GM21360 (cell line): ENCODE data around the gene SLC25A25.

Source experiments
- ATAC-seq: cut with Tn5 transposase; IDR thresholded peaks from one replicate; pipeline ENCODE4 v1.9.1; 2021; ENCODE audit warnings: mild to moderate bottlenecking, moderate library complexity; ENCODE audit not compliant: unreplicated experiment

Gene SLC25A25

DNA sequence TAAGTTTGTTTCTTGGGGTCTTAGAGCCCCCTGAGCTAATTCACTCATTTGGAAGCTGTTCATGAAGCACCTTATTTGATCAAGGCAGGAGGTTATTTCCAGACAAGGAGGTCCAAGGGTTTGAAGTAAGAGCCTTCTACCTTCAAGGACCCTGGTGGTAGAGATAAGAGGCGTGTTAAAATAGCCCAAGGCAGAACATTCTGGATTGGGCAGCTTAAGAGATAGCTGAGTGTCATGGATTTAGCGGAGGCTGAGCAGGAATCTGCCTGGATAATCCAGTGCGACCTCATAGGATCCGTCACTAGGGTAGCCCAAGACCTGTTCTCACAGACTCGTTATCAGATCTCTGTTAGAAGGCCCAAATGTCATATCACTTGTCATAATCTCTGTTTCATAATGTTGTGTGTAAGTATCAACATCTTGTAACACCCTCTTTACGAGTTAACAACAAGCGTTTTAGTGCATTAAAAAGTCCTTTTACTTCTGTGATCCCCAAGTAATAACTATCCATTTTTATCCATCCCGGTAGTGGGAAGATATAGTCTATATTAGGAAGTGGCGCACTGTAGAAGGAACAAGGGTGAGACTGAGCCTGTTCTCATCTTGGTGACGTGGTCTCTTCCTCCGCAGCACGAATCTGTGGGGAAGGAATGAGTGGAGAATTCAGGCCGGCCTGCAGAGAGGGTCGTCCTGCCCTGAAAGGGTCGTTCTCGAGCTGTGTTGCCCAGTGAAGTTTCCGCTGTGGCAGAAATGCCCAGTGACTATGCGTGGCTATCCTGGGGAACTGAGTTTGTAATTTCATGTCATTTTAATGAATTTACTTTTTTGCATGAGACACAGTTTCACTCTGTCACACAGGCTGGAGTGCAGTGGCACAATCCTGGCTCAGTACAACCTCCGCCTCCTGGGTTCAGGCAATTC lies 28.8 kb downstream of the SLC25A25 start:
- ATAC-seq, result no peak

DNA sequence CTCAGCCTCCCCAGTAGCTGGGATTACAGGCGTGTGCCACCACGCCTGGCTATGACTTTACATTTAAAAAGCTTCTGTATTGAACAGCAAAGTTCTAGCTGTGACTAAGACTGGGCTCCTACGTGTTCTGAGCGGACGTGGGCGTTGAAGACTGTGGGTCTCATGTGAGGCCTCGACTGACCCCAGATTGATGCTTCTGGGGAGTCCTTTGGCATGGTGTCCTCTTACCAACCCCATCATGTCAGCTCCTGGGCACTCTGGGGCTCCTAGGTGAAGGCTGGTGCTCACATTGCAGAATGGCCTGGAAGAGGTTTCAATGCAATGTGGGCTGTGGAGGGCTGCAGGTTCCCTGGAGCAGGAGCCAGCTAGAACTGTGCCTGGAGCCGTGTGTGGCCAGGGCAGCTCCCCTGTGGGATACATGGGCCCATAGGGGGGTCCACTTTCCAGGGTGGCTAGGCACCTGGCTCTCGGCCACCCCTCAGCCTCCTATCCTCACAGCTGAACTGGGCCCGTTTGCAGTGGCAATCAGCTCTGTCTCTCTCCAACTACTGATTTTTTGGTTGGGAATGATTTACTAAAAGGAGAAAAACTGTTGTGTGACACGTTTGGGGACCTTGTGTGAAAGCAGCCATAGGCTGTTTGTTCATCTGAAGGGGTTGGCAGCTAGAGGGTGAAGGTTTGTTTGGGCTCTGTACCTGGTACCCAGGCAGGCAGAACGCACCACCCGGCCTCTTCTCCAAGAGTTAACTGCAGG lies 29.7 kb downstream of the SLC25A25 start:
- no peak for ATAC-seq

DNA sequence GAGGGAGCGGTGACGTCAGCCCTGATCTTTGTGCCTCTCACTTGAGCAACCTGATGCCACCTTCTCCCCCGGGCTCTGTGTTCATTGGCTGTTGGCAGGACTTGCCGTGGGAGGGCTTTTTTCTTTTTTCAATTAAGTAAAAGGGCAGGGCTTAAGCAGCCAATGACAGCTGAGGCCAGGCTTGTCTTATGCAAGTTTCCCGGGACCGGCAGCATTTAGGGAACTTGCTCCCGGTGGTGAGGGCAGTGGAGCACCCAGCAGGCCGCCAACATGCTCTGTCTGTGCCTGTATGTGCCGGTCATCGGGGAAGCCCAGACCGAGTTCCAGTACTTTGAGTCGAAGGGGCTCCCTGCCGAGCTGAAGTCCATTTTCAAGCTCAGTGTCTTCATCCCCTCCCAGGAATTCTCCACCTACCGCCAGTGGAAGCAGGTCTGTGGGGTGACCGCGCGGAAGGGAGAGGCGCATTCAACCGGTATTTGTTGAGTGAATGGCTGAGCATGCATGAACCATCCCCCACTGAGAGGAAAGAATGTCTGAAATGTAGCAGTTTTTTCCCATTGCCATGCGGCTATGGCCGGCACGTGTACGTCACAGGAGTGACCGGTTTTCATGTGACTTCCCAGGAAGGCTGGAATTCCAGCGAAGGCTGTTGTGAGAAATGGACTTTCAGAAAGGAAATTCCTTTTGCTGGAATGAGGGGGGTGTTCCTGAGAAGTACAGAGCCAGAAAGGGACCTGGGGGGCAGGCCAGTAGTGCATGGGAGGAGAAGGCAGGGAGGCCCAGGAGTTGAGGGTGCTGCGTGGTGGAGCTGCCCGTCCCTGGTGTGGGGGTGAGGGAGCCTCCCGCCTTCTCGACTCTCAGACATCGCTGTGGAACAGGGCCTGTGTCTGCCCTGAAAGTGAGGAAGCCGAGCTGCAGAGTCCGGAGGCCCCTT lies 30.5 kb downstream of the SLC25A25 start:
- no peak for ATAC-seq

DNA sequence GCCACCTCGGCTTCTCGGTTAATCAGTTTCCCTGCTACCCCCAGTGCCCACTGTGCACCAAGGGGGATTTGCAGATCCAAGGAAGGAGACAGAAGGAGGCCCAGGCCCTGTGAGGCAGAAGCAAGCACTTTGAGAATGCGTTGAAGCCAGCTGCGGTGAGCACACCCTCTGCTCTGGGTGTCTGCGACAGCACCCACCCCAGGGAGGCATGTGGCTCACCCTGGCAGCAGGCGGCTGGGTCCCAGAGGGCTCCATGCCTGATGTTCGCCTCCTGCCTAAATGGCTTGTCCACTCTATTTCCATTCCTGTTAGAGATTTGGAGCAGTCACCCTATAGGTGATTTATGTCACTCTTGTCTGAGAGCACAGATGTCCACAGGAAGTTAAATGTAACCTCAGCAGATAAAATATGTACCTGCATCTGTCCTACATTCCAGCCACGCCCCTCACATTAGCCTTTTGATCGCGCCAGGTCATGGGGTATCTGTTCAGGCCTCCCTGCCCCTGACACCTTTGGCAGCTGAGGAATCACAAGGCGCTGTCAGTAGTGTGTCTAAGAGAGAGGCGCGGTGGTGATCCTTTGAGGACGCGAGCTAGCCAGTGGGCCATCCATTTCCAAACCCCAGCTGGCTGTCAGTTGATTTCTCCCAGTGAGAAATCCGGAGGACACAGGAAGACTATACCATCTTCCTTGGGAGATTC lies 31.3 kb downstream of the SLC25A25 start:
- ATAC-seq, result no peak

DNA sequence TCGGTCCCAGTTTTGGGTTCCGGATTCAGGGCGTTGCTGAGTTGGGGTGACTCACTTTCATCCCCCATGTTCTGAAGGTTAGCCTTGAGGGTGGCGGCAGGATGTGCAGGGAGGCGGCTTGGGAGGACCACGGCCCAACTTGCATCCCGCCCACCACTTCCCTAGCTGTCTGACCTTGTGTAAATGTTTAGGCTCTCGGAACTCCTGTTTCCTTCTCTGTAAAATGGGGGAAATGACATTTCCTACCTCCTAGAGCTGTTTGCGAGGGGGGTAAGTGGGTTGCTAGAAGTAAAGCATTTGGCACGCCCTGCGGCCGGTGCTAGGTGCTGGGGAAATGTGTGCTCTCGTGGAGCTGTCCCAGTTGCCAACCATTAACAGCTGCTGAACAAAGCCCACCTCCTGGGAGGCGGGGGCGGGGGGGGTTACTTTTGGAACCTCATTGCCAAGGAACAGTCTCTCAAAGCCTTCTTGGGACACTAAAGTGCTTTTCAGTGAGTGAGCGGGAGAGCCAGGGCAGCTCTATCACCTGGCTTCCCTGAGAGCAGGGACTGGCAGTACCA lies 32.0 kb downstream of the SLC25A25 start:
- ATAC-seq, result no peak

DNA sequence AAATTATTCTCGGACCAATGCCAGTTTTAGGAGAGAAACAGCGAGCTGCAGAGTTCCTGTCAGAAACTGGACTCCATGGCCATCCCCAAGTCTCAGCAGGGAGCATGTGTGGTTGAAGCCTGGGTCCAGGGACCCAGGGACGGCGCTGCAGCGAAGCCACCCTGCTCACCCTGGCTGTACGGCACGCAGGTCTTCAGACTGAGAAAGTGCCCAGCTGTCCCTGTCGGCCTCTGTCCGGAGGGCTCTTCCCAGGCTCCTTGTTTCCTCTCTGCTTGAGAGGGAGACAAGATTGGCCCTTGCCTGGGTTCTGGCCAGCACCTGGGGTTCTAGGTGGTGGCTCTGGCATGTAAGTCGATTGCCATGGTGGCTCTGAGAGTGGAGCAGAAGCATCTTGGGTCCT lies 32.5 kb downstream of the SLC25A25 start:
- ATAC-seq, result no peak

DNA sequence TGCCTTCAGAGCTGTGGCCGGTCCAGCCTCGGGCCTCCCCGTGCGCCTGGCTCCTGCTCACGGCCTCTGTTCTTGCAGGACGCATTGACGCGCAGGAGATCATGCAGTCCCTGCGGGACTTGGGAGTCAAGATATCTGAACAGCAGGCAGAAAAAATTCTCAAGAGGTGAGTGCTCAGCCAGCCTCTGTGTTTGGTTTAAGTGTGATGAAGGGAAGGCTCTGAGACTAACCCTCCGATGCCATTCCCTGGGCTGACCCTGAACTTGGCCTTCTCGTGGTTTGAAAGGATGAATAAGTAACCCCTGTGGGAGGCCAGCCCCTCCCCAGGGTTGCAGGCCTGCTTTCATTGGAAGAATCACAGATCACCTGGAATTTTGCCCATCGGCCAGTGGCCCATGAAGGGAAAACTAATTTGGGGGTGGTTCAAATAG lies 33.2 kb downstream of the SLC25A25 start:
- no peak for ATAC-seq

DNA sequence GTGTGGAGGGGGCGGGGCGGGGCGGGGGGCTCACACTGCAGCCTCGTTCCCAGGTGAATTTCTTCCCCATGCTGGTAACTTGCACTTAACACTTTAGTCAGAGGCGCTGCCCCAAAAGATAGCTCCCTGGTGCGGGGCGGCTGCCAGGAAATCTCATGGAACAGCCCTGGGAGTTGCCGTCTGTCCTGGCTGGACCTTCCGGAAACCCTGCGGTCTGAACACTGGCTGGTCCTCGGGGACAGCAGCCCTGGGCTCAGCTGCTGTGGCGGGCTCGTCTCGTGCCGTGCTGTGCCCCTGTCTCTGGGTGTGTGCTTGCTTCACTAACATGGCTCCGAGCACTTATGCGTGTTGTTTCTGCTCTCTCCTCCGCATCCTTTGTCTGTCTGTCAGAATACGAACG lies 33.7 kb downstream of the SLC25A25 start:
- ATAC-seq, result no peak

DNA sequence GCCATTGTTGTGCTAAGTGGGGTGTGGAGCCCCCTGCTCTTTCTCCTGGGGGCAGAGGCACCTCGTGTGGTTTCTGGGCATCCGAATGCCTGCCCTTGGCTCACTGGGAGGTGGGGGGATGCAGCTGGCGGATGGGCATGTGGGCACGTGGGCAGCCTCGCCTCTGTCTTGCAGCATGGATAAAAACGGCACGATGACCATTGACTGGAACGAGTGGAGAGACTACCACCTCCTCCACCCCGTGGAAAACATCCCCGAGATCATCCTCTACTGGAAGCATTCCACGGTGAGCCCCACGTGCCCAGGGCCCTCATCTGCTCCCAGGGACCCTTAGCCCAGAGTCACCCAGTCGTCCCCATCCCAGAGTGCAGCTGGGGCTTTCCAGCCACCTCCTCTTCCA lies 34.2 kb downstream of the SLC25A25 start:
- ATAC-seq, result no peak

DNA sequence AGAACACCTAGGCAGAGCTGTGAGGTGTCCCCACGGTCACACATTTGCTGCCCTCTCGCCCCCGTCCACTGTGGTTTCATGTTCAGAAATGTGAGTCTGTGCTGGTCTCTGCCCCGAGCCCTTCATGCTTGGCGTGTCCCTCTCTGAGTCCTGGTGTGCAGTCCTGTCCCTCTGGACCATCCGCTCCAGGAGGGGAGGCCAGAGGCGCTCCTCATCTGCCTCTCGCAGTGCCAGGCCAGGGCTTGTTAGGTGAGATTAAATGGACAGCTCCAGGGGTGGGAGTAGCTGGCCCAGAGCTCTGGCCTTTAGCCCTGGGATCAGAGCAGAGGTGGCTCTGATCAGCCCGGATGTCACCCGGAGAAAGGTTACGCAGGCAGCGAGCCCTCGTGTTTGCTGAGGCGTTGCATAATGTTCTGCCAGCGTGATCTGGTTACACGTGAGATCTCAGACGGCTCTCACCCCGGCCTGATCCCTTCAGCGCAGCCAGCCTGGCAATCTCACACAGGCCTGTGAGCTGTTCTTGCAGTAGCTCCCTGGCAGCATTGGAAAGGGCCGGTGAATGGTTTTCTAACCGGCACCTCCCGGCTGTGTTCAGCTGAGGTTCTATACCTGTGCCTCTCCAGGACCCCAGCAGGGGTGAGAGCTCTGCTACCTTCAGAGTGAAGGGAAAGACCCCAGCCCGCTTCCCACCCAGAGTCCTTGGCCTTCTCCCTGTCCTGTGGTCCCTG lies 35.0 kb downstream of the SLC25A25 start:
- no peak for ATAC-seq

DNA sequence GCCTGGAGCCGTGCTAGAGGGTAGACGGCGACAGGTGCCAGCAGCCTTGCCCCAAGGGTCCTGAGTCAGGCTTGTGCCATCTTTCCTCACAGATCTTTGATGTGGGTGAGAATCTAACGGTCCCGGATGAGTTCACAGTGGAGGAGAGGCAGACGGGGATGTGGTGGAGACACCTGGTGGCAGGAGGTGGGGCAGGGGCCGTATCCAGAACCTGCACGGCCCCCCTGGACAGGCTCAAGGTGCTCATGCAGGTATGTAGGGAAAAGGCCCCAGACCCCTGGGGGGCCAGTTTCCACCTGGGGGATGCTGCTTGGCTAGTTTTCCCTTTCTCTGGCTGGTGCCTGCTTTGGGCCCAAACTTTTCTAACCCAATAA lies 35.5 kb downstream of the SLC25A25 start:
- no peak for ATAC-seq

DNA sequence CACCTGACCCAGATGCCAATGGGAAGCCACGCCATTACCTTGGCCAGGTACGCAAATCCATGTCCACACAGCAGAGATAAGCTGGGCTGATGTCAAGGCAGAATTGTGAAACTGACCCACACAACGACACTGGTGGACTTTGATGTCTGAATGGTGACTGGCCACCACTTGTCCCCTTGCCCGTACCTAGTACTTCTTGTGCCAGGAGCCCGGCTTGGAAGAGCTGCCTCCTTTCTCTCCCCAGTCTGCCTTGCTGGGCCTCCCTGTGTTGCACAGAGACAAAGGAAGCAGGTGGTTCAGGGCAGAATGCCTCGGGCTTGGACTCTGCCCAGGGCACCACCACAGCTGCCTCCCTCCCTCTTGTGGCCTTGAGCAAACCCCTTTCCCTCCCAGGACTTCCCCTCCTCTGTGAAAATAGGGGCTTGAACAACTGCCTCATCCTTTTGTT lies 36.2 kb downstream of the SLC25A25 start:
- no peak for ATAC-seq

DNA sequence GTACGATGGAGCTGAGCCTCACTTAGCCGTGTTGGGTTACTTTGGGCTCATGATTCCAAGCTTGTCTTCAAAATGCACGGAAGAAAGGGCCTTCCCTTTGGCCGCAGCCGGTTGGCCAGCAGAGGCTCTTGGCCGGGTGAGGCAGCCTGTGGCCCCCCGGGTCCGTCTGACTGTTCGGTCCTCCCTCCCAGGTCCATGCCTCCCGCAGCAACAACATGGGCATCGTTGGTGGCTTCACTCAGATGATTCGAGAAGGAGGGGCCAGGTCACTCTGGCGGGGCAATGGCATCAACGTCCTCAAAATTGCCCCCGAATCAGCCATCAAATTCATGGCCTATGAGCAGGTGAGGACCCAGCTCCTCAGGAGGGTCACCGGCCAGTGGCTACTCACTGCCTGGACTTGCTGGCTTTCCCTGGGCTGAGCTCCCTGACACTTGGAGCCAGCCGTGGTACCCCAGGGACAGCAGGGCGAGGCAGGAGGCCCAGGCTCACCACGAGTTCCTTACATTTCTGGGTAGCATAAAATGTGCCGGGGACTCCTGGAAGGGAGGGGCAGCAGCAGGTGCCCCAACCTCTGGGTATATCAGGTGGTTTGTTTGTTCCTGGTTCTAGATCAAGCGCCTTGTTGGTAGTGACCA lies 37.6 kb downstream of the SLC25A25 start:
- no peak for ATAC-seq

DNA sequence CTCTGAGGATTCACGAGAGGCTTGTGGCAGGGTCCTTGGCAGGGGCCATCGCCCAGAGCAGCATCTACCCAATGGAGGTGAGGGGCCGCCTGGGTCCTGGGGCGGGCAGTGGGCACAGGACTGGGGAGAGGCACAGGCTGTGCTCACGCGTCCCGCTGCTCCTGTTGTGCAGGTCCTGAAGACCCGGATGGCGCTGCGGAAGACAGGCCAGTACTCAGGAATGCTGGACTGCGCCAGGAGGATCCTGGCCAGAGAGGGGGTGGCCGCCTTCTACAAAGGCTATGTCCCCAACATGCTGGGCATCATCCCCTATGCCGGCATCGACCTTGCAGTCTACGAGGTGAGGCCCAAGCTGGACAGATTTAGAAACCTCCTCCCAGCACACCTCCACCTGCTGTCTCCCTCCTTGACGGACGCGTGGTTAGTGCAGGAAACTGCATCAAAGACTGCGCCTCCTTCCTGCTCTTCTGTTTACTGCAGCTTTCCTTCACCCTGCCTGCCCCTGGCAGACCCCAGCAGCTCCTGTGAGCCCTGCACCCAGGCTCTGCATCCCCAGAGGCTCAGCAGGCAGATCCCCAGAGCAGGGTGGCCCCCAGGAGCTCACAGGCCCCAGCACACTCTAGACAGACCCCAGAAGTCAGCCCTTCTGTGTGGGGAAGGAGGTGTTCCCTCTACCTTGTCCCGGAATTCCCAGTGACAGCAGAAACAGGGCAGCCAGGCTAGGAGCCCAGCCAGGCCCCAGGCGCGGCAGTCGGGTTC lies 38.3 kb downstream of the SLC25A25 start:
- no peak for ATAC-seq

DNA sequence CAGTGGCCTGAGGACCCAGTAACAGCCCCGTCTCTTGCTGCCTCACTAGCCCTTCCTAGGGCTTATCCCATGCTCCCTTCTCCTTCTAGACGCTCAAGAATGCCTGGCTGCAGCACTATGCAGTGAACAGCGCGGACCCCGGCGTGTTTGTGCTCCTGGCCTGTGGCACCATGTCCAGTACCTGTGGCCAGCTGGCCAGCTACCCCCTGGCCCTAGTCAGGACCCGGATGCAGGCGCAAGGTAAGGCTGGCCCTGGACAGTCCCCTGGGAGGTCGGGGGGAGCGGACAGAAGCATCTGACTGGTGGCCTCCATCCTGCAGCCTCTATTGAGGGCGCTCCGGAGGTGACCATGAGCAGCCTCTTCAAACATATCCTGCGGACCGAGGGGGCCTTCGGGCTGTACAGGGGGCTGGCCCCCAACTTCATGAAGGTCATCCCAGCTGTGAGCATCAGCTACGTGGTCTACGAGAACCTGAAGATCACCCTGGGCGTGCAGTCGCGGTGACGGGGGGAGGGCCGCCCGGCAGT lies 39.0 kb downstream of the SLC25A25 start:
- ATAC-seq, result no peak

DNA sequence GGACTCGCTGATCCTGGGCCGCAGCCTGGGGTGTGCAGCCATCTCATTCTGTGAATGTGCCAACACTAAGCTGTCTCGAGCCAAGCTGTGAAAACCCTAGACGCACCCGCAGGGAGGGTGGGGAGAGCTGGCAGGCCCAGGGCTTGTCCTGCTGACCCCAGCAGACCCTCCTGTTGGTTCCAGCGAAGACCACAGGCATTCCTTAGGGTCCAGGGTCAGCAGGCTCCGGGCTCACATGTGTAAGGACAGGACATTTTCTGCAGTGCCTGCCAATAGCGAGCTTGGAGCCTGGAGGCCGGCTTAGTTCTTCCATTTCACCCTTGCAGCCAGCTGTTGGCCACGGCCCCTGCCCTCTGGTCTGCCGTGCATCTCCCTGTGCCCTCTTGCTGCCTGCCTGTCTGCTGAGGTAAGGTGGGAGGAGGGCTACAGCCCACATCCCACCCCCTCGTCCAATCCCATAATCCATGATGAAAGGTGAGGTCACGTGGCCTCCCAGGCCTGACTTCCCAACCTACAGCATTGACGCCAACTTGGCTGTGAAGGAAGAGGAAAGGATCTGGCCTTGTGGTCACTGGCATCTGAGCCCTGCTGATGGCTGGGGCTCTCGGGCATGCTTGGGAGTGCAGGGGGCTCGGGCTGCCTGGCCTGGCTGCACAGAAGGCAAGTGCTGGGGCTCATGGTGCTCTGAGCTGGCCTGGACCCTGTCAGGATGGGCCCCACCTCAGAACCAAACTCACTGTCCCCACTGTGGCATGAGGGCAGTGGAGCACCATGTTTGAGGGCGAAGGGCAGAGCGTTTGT lies 39.6 kb downstream of the SLC25A25 start:
- no peak for ATAC-seq
